ENCODE measurements around the gene HTR2C.
A peak's percentile ranks its signal among the peaks of the same experiment; 100 is the strongest.
"Not testable (repeated sequence)": the region's sequence is repeated elsewhere in the genome, so short reads cannot be mapped to it uniquely, and the experiment has no call there.

Gene HTR2C

GRCh38 chrX:114715096-114715495 is 131.2 kb downstream of the HTR2C start:
- no peak for DNase-seq (ENCODE audit: low read depth)

GRCh38 chrX:114717921-114718320 is 134.0 kb downstream of the HTR2C start:
- no peak for DNase-seq (ENCODE audit: low read depth)

GRCh38 chrX:114766541-114766940 is 182.7 kb downstream of the HTR2C start:
- DNase-seq (ENCODE audit: low read depth) = no peak

DNA sequence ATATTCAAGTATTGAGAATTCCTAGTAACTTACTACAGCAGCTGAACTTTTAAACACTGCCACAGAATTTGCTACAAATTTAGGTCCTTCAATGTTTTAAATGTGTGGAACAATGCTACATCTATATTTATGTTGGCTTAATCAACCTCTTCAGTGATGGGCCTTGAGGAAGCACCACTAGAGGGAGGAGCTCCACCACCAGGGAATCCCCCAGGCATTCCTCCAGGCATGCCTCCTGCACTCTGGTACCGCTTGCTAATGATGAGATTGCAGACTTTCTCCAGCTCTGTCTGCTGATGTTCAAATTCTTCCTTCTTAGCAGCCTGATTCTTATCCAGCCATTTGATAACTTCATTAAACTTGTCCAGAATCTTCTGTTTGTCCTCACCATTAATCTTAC is 190.8 kb downstream of the HTR2C start:
- no peak for DNase-seq (ENCODE audit: low read depth)

DNA sequence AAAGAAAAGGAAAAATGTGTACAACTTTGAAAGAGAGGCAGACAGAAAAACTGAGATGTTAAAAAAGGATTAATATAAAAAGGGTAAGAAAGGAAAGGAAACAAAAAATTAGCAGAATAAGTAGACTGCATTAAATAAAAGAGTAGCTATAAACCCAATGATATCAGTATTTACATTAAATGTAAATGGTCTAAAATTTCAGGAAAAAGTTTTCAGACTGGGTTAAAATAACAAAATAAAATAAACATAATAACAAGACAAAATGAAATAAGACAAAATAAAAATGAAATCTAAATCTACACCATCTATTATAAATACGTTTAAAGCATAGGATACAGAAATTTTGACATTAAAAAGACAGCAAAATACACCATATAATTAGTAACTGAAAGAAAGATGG is 199.0 kb downstream of the HTR2C start:
- DNase-seq (ENCODE audit: low read depth) = no peak

GRCh38 chrX:114787061-114787460 is 203.2 kb downstream of the HTR2C start:
- no peak for DNase-seq (ENCODE audit: low read depth)

- no peak for DNase-seq (ENCODE audit: low read depth)
These were observed 213.6 kb downstream of the HTR2C start for GRCh38 chrX:114797494-114797893.

- no peak for DNase-seq (ENCODE audit: low read depth)
These were observed 215.0 kb downstream of the HTR2C start for GRCh38 chrX:114798907-114799306.

DNA sequence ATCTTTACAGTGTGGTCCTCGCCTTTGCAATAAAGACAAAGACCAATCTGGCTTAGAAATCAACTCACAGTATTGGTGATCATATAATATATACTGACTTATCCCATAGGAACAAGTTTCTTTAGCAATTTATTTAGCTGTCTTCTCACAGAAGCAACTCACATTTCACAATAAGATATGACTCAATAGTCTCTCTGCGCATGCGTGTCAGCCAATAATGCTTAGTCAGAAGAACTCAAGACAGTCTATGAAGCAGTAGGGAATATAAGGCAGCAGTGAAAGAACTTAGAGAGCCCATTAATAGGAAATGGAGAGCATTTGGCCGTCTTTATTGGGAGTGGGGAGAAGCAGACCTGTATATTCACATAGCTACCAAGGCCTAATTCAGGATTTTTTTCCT is 216.8 kb downstream of the HTR2C start:
- DNase-seq (ENCODE audit: low read depth) = peak; percentile 26

- no peak for DNase-seq (ENCODE audit: low read depth)
These were observed 235.6 kb downstream of the HTR2C start for GRCh38 chrX:114819509-114819908.

GRCh38 chrX:114841051-114841450 is 257.2 kb downstream of the HTR2C start:
- DNase-seq (ENCODE audit: low read depth) = peak; percentile 11

DNA sequence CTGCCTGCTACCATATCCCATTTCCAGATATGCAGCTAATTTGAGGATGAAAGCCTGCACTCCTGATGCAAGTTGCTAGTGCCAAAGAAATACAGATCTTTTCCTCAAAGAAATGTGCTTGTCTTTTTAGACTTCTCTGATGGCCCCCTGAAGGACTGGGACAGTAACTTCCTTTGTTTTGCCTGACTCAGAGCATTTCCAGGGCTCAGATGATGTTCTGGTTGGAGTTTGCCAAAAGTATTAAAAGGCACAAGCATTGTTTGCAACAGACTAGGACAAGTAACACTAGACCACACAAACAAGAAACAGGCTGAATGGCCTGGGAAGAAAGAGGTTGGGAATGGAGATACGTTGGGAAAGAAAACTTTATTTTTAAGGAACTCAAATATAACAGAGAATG is 258.3 kb downstream of the HTR2C start:
- DNase-seq (ENCODE audit: low read depth) = no peak

- DNase-seq (ENCODE audit: low read depth) = no peak
These were observed 305.6 kb downstream of the HTR2C start for GRCh38 chrX:114889481-114889880.

- DNase-seq (ENCODE audit: low read depth) = no peak
These were observed 319.7 kb downstream of the HTR2C start for GRCh38 chrX:114903618-114904017.

GRCh38 chrX:114905251-114905650 is 321.4 kb downstream of the HTR2C start:
- no peak for DNase-seq (ENCODE audit: low read depth)

GRCh38 chrX:114906984-114907510 is 323.2 kb downstream of the HTR2C start:
- no peak for DNase-seq (ENCODE audit: low read depth)

DNA sequence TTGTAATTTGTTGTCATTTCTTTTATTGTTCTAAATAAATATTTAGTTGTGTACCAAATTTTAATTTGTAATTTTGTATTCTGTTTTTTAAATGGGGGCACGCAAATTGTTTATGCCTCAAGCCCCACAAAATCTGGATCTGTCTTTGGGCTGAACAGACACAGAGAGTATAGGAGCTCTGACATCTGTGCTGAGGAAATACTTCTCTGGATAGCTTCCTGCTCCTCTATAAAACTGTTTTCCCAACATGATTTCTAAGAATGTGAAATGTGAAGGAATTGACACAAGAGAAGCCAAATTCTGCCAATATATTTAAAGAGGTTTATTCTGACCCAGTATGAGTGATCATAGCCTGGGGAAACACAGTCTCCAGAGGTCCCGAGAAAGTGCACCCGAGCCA is 340.5 kb downstream of the HTR2C start:
- no peak for DNase-seq (ENCODE audit: low read depth)

DNA sequence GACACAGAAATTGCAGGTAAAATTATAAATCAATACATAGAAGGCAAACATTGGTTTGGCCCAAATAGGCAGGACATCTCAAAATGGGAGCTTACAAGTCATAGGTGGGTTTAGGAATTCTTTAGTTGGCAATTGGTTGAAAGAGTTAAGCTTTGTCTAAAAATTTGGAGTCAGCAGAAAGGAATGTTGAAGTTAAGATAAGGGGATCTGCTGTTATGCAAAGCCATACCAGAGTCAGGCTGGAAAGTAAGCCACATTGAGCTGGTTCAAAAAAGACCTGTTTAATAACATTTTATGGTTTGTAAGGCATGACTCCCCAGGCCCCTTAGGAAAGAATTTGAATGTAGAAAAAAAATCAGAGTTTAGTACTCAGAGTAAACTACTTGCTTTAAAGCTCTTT is 341.0 kb downstream of the HTR2C start:
- DNase-seq (ENCODE audit: low read depth) = peak; percentile 2

DNA sequence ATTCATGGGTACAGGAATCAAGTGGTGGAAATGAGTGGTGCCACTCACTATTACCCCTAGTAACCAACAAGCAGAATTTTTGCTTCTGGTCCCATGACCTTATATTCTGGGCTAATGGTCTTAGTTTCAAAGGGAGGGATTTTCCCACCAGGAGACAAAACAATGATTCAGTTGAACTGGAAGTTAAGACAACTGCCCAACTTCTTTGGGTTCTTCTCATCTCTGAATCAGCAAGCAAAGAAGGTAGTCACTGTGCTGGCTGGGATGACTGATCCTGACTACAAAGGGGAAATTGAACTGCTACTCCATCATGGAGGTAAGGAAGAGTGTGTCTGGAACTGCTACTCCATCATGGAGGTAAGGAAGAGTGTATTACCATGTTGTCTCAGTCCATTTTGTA is 346.3 kb downstream of the HTR2C start:
- DNase-seq (ENCODE audit: low read depth) = no peak

DNA sequence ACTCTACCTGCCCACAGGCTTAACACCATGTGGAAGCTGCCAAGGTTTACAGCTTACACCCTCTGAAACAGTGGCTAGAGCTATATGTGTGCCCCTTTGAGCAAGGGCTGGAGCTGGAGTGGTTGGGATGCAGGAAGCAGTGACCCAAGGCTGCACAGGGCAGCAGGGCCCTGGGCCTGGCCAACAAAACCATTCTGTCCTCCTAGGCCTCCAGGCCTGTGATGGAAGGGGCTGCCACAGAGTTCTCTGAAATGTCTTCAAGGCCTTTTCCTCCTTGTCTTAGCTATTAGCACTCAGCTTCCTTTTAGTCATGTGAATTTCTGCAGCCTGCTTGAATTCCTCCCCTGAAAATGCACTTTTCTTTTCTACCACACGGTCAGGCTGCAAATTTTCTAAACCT is 348.7 kb downstream of the HTR2C start:
- no peak for DNase-seq (ENCODE audit: low read depth)

GRCh38 chrX:114933291-114933690 is 349.4 kb downstream of the HTR2C start:
- DNase-seq (ENCODE audit: low read depth) = not testable (repeated sequence)

DNA sequence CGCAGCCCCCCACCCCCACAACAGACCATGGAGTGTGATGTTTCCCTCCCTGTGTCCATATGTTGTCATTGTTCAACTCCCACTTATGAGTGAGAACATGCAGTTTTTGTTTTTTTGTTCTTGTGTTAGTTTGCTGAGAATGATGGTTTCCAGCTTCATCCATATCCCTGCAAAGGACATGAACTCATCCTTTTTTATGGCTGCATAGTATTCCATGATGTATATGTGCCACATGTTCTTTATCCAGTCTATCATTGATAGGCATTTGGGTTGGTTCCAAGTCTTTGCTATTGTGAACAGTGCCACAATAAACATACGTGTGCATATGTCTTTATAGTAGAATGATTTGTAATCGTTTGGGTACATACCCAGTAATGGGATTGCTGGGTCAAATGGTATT is 353.2 kb downstream of the HTR2C start:
- not testable (repeated sequence) for DNase-seq (ENCODE audit: low read depth)

- DNase-seq (ENCODE audit: low read depth) = no peak
These were observed 368.8 kb downstream of the HTR2C start for GRCh38 chrX:114952696-114953095.

Data from GM04503 (cell line).